ENCODE data around the gene CDH4. TPM values are rescaled to one million over a fixed set of nuclear protein-coding genes. Genes with fewer than 3 reads are reported as not detected.

CDH4 gene
- total RNA-seq, 1 donor from 2014 or later: 2.9 TPM

DNA sequence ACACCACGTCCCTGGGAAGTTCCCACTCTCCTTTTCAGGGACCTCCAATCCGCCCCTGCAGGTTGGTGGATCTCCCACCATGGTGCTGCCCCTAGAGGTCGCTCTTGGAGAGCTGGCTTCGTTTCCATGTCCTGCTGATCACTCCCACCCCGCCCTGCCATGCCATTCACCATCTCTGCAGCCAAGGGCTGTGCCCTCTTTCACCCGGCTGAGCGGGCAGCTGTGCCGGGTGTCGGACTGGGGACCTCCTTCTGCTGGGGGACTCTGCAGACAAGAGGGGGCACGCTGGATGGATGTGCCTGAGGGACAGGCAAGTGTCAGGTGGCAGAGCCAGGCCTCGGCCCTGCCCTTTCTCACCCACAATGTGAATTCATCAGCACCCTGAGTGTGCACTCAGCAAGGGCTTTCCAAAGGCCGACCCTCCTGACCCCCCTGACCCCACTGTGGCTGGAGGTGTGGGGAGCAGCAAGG, 347.0 kb downstream of the CDH4 start:
- H3K9me3 ChIP-seq (ENCODE audit: low read depth): no peaks in the 10 kb centered on the region
- Mint-ChIP-seq H3K9me3 (peaks cover 31% of the 10 kb centered on the region), H3K27ac (no peak overlapping the region), H3K4me3 (no peak overlapping the region), H3K36me3 (peaks cover 9% of the 10 kb centered on the region), H3K27me3 (ENCODE audit: insufficient read depth, low read depth) (peaks cover 7% of the 10 kb centered on the region), H3K4me1 (peaks cover 17% of the 10 kb centered on the region)
- no peaks in the 10 kb centered on the region for H3K27me3 ChIP-seq
- no peak overlapping the region for H2AFZ ChIP-seq (replicated peaks)
- H3K4me2 ChIP-seq: no peak overlapping the region
- H3K79me2 ChIP-seq (ENCODE audit: low read depth): no peaks in the 10 kb centered on the region
- TF ChIP-seq, protein P1, sequence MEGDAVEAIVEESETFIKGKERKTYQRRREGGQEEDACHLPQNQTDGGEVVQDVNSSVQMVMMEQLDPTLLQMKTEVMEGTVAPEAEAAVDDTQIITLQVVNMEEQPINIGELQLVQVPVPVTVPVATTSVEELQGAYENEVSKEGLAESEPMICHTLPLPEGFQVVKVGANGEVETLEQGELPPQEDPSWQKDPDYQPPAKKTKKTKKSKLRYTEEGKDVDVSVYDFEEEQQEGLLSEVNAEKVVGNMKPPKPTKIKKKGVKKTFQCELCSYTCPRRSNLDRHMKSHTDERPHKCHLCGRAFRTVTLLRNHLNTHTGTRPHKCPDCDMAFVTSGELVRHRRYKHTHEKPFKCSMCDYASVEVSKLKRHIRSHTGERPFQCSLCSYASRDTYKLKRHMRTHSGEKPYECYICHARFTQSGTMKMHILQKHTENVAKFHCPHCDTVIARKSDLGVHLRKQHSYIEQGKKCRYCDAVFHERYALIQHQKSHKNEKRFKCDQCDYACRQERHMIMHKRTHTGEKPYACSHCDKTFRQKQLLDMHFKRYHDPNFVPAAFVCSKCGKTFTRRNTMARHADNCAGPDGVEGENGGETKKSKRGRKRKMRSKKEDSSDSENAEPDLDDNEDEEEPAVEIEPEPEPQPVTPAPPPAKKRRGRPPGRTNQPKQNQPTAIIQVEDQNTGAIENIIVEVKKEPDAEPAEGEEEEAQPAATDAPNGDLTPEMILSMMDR (IDR thresholded peaks at IDR 0.05): peak; percentile 51
- no peak for TF ChIP-seq EZH2 (IDR thresholded peaks at IDR 0.05)
- TF ChIP-seq EZH2phosphoT487 (IDR thresholded peaks at IDR 0.05): no peak
- no peaks in the 10 kb centered on the region for H3F3A ChIP-seq (ENCODE audit: low read depth)
- H3K9ac ChIP-seq: no peak overlapping the region
- no peaks in the 10 kb centered on the region for H4K20me1 ChIP-seq (ENCODE audit: low read depth)
- H3K4me1 ChIP-seq: peaks cover 4% of the 10 kb centered on the region
- peak; percentile 42 for DNase-seq (ENCODE audit: low spot score)
- H3K4me3 ChIP-seq: no peak overlapping the region
- H3K27ac ChIP-seq: no peak overlapping the region
- H3K36me3 ChIP-seq: no peaks in the 10 kb centered on the region

DNA sequence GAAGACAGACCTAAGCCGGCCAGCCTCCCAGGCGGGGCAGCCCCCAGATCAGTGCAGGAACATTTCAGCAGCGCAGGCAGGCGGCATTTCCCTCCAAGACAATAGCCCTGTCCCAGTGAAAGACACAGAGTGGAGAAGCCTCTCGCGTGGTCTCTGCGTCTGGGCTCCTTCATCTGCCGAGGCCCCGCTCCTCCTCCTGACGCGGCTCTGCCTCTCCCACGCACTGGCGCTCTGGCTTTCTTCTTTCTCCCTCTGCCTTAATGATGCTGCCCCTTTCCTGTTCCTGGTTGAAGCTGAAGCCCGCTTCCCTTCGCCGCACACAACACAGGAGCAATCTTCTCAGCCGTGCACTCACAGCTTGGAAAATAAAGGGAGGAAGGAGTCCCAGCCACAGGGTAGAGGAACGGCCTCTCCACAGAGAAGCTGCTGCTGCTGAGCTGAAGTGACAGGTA, 347.5 kb downstream of the CDH4 start:
- Mint-ChIP-seq H3K4me3 (no peak overlapping the region), H3K36me3 (peaks cover 9% of the 10 kb centered on the region), H3K9me3 (peaks cover 34% of the 10 kb centered on the region), H3K27me3 (ENCODE audit: insufficient read depth, low read depth) (peaks cover 9% of the 10 kb centered on the region), H3K27ac (peak overlapping the region; percentile 78), H3K4me1 (peaks cover 17% of the 10 kb centered on the region)
- Histone ChIP-seq H4K20me1 (ENCODE audit: low read depth) (no peaks in the 10 kb centered on the region), H2AFZ (replicated peaks) (no peak overlapping the region), H3K27ac (no peak overlapping the region), H3K36me3 (no peaks in the 10 kb centered on the region), H3K9me3 (ENCODE audit: low read depth) (no peaks in the 10 kb centered on the region), H3K79me2 (ENCODE audit: low read depth) (no peaks in the 10 kb centered on the region), H3K4me1 (peaks cover 4% of the 10 kb centered on the region), H3K4me3 (no peak overlapping the region), H3K9ac (no peak overlapping the region), H3K27me3 (no peaks in the 10 kb centered on the region), H3K4me2 (no peak overlapping the region), H3F3A (ENCODE audit: low read depth) (no peaks in the 10 kb centered on the region)
- TF ChIP-seq, protein P1 (IDR thresholded peaks at IDR 0.05): no peak
- TF ChIP-seq EZH2 (IDR thresholded peaks at IDR 0.05) (no peak), EZH2phosphoT487 (IDR thresholded peaks at IDR 0.05) (no peak)
- DNase-seq (ENCODE audit: low spot score): peak; percentile 35

DNA sequence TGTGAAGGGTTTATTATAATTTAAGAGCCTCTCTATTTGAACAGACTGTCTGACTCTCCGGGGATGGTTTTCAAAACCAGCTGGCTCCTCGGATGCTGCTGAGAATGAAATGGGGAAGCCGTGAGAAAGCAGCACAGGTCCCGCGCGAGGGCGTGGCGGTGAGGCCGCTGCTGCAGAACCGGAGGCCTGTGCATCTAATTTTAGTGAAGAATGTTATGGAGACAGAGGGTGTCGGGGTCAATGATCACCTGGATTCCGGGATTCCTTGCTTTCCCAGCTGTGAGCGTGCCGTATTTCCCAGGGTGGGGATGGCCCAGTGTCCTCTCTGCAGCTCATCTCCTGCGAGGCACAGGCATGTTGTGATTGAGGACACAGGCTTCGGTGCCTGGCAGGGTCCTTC, 348.0 kb downstream of the CDH4 start:
- no peak for DNase-seq (ENCODE audit: low spot score)
- H2AFZ ChIP-seq (replicated peaks): no peak overlapping the region
- TF ChIP-seq, protein P1 (IDR thresholded peaks at IDR 0.05): no peak
- no peaks in the 10 kb centered on the region for H3K36me3 ChIP-seq
- no peak overlapping the region for H3K9ac ChIP-seq
- no peaks in the 10 kb centered on the region for H3K79me2 ChIP-seq (ENCODE audit: low read depth)
- H3F3A ChIP-seq (ENCODE audit: low read depth): no peaks in the 10 kb centered on the region
- H3K27ac ChIP-seq: no peak overlapping the region
- H4K20me1 ChIP-seq (ENCODE audit: low read depth): no peaks in the 10 kb centered on the region
- no peaks in the 10 kb centered on the region for H3K27me3 ChIP-seq
- no peak overlapping the region for H3K4me2 ChIP-seq
- peak overlapping the region; percentile 78 for H3K27ac Mint-ChIP-seq
- H3K9me3 ChIP-seq (ENCODE audit: low read depth): no peaks in the 10 kb centered on the region
- no peak overlapping the region for H3K4me3 Mint-ChIP-seq
- H3K4me1 Mint-ChIP-seq: peaks cover 17% of the 10 kb centered on the region
- no peak overlapping the region for H3K4me3 ChIP-seq
- peaks cover 9% of the 10 kb centered on the region for H3K27me3 Mint-ChIP-seq (ENCODE audit: insufficient read depth, low read depth)
- H3K36me3 Mint-ChIP-seq: peaks cover 9% of the 10 kb centered on the region
- peaks cover 4% of the 10 kb centered on the region for H3K4me1 ChIP-seq
- H3K9me3 Mint-ChIP-seq: peaks cover 35% of the 10 kb centered on the region

Data from neural progenitor cell (in vitro differentiated cells).